ENCODE results near the gene SNORC. TPM values are rescaled to one million over a fixed set of nuclear protein-coding genes. Genes with fewer than 3 reads are reported as not detected.

SNORC gene
- total and polyA plus RNA-seq, 2 of the 13 experiments (the other 11 are each of a cell fraction or from before 2014, with no cell fraction given): 59.1 to 86.1 TPM

GRCh38 chr2:232884001-232884421 is 13.9 kb downstream of the SNORC start (continued):
- TF ChIP-seq HNRNPH1 (optimal IDR thresholded peaks at IDR 0.05; ENCODE audit: low read depth, low read length): peak; percentile 43
- TF ChIP-seq ZC3H13 (CRISPR knock-in tag; IDR thresholded peaks at IDR 0.05): peak; percentile 73; the same call in 1 of the 2 replicates
- TF ChIP-seq HNRNPL (IDR thresholded peaks at IDR 0.05; ENCODE audit: low read depth, low read length): 0 out of 2 replicates have a peak, but pooled peaks have one; percentile 59
- TF ChIP-seq NONO (IDR thresholded peaks at IDR 0.05): no peak
- 0 out of 2 replicates have a peak, but pooled peaks have one; percentile 49 for TF ChIP-seq NONO (CRISPR knock-in tag; conservative IDR thresholded peaks at IDR 0.05)
- TF ChIP-seq ZNF589 (CRISPR knock-in tag; conservative IDR thresholded peaks at IDR 0.05): 0 out of 2 replicates have a peak, but pooled peaks have one; percentile 30
- TF ChIP-seq ZNF790 (CRISPR knock-in tag; IDR thresholded peaks at IDR 0.05; ENCODE audit: borderline replicate concordance): no peak
- TF ChIP-seq PAF1 (CRISPR knock-in tag; IDR thresholded peaks at IDR 0.05): no peak
- TF ChIP-seq HNRNPLL (IDR thresholded peaks at IDR 0.05; ENCODE audit: low read depth, low read length, poor library complexity, severe bottlenecking): peak; percentile 44
- TF ChIP-seq HDAC1 (CRISPR knock-in tag; IDR thresholded peaks at IDR 0.05): no peak
- TF ChIP-seq RFX3 (CRISPR knock-in tag; IDR thresholded peaks at IDR 0.05): no peak
- no peak for TF ChIP-seq BATF2 (CRISPR knock-in tag; IDR thresholded peaks at IDR 0.05)
- TF ChIP-seq MLX (CRISPR knock-in tag; IDR thresholded peaks at IDR 0.05): no peak
